B cell (primary cell): ENCODE results near the gene RPF1. TPM values are rescaled to one million over a fixed set of nuclear protein-coding genes. Genes with fewer than 3 reads are reported as not detected.
A peak's percentile ranks its signal among the peaks of the same experiment; 100 is the strongest.

ENCODE experiments used
- ATAC-seq: fragments of 200-7000 bp; cut with Tn5 transposase; one replicate; pipeline ENCODE4 v1.10.0; 2021; ENCODE audit warnings: low read depth, mild to moderate bottlenecking, moderate number of reproducible peaks, moderate library complexity
- CTCF ChIA-PET: fragments of 350-600 bp; sonication (Branson Sonifier 250); formaldehyde crosslinking; loops from one replicate; lab custom pipeline; 2021; ENCODE audit warnings: antibody characterized with exemption, inconsistent platforms; lab: Charles Lee
- POLR2A ChIA-PET: fragments of 350-600 bp; sonication (Branson Sonifier 250); formaldehyde crosslinking; loops from one replicate; lab custom pipeline; 2021; ENCODE audit warnings: antibody characterized with exemption; lab: Charles Lee
- DNase-seq: peaks from one replicate; pipeline ENCODE4 v3.0.0; 2013
- H2AFZ ChIP-seq: 2 replicates; pipeline ENCODE4 v1.6.1; 2012; ENCODE audit warnings: mild to moderate bottlenecking, low read depth, low read length; ENCODE audit not compliant: insufficient read depth, poor library complexity, severe bottlenecking
- H3K27ac ChIP-seq, 2 donors: 1 replicate in 1 of 2; 2 replicates in 1 of 2; pipeline ENCODE4 v1.5.1; 2012 to 2013; ENCODE audit warnings: low read length in 2 of 2, mild to moderate bottlenecking in 2 of 2, moderate library complexity in 1 of 2
- H3K27me3 ChIP-seq, 4 experiments: fragments of 200-600 bp in 1 of 4; sonication (generic) in 1 of 4; replicated peaks in 1 of 4; 1 replicate in 2 of 4; 2 replicates in 2 of 4; pipeline versions ENCODE4 v1.6.1 to v1.7.0; 2013 to 2016; ENCODE audit warnings: low read length in 3 of 4, mild to moderate bottlenecking in 2 of 4, mixed read lengths in 1 of 4, moderate library complexity in 1 of 4; ENCODE audit not compliant: insufficient read depth in 4 of 4, control insufficient read depth in 3 of 4; ENCODE audit errors: control extremely low read depth in 1 of 4
- H3K36me3 ChIP-seq, 2 experiments: replicated peaks in 1 of 2; 1 replicate in 1 of 2; 2 replicates in 1 of 2; pipeline versions ENCODE4 v1.6.1 to v1.7.1; 2013; ENCODE audit warnings: low read length in 1 of 2; ENCODE audit not compliant: insufficient read depth in 2 of 2, control insufficient read depth in 1 of 2; ENCODE audit errors: control extremely low read depth in 1 of 2, extremely low read depth in 1 of 2
- H3K4me1 ChIP-seq, 2 donors: fragments of 200-600 bp in 1 of 2; sonication (generic) in 1 of 2; 1 replicate in 1 of 2; 2 replicates in 1 of 2; pipeline versions ENCODE4 v1.5.1 to v1.6.1; 2013 to 2017; ENCODE audit warnings: low read length in 2 of 2; ENCODE audit not compliant: control insufficient read depth in 2 of 2, insufficient read depth in 2 of 2
- H3K4me2 ChIP-seq: replicated peaks from 2 replicates; pipeline ENCODE3; 2012; ENCODE audit warnings: mild to moderate bottlenecking, low read depth, low read length; ENCODE audit not compliant: poor library complexity, severe bottlenecking
- H3K4me3 ChIP-seq, 5 experiments: fragments of 200-600 bp in 1 of 5; sonication (generic) in 1 of 5; 1 replicate in 3 of 5; 2 replicates in 2 of 5; pipeline versions ENCODE4 v1.5.1 to v1.7.0; 2011 to 2016; ENCODE audit warnings: low read length in 4 of 5, mild to moderate bottlenecking in 4 of 5, low read depth in 2 of 5, control low read depth in 1 of 5, moderate library complexity in 1 of 5; ENCODE audit not compliant: insufficient read depth in 1 of 5; ENCODE audit errors: control extremely low read depth in 1 of 5, extremely low read depth in 1 of 5
- H3K79me2 ChIP-seq: fragments of 200-600 bp; sonication (generic); one replicate; pipeline ENCODE4 v1.6.0; 2016; ENCODE audit warnings: low read length; ENCODE audit not compliant: control insufficient read depth, insufficient read depth
- H3K9ac ChIP-seq: fragments of 200-600 bp; sonication (generic); 2 replicates; pipeline ENCODE4 v1.6.1; 2017; ENCODE audit warnings: mild to moderate bottlenecking, low read length, moderate library complexity
- H3K9me3 ChIP-seq, 3 donors: one replicate each; pipeline versions ENCODE4 v1.6.1 to v1.7.1; 2013; ENCODE audit warnings: low read length in 2 of 3; ENCODE audit not compliant: control insufficient read depth in 2 of 3, insufficient read depth in 1 of 3; ENCODE audit errors: control extremely low read depth in 1 of 3
- H4K20me1 ChIP-seq: 2 replicates; pipeline ENCODE4 v1.6.0; 2012; ENCODE audit warnings: mild to moderate bottlenecking, low read length; ENCODE audit not compliant: insufficient read depth, control insufficient read depth, poor library complexity, severe bottlenecking
- H3K27ac Mint-ChIP-seq: one replicate; pipeline ENCODE4 v1.8.0; 2021; ENCODE audit warnings: mixed read lengths
- H3K27me3 Mint-ChIP-seq: one replicate; pipeline ENCODE4 v1.8.0; 2021; ENCODE audit warnings: mixed read lengths
- H3K4me1 Mint-ChIP-seq: one replicate; pipeline ENCODE4 v1.8.0; 2021; ENCODE audit warnings: mixed read lengths
- H3K4me3 Mint-ChIP-seq: one replicate; pipeline ENCODE4 v1.8.0; 2021; ENCODE audit warnings: mixed read lengths
- H3K9me3 Mint-ChIP-seq: one replicate; pipeline ENCODE4 v1.8.0; 2022; ENCODE audit warnings: mixed read lengths; ENCODE audit not compliant: insufficient read depth
- EZH2 ChIP-seq: IDR thresholded peaks from 2 replicates; pipeline ENCODE4 v1.6.1; 2012; ENCODE audit warnings: borderline replicate concordance, low read depth, mild to moderate bottlenecking, moderate library complexity, low read length; ENCODE audit not compliant: insufficient read depth, poor library complexity, severe bottlenecking
- WGBS: methylation state at CpG from one replicate; pipeline ENCODE4 v1.1.5; 2013; ENCODE audit warnings: missing lambda C conversion rate; ENCODE audit not compliant: insufficient coverage; 5-methylcytosine and 5-hydroxymethylcytosine counted together
- intact Hi-C: fragments of 100-400 bp; cut with micrococcal nuclease; formaldehyde crosslinking; loops from one replicate; pipeline ENCODE4 v1.10.0; 2022
- polyA plus RNA-seq: library from polyadenylated mRNA; depleted of rRNA; stranded (reverse); fragments of >200 nt; gene quantifications from 2 replicates; pipeline ENCODE4 v1.2.3, GENCODE V29; 2012
- total RNA-seq, 2 donors: library from RNA; stranded (reverse); fragments of 120-200 nt in 1 of 2; gene quantifications; 1 replicate in 1 of 2; 2 replicates in 1 of 2; pipeline versions ENCODE4 v1.2.3 to v1.2.4, GENCODE V29; 2013 to 2022
- TF ChIP-seq, protein P1 (sequence below): fragments of 200-600 bp; IDR thresholded peaks from one replicate; pipeline ENCODE4 v1.8.0; 2022; ENCODE audit warnings: antibody characterized with exemption, mild to moderate bottlenecking

RPF1 gene
- total and polyA plus RNA-seq, 2 donors (not counting 1 experiment from before 2014, with no cell fraction given), result 15.5 to 38.8 TPM

DNA sequence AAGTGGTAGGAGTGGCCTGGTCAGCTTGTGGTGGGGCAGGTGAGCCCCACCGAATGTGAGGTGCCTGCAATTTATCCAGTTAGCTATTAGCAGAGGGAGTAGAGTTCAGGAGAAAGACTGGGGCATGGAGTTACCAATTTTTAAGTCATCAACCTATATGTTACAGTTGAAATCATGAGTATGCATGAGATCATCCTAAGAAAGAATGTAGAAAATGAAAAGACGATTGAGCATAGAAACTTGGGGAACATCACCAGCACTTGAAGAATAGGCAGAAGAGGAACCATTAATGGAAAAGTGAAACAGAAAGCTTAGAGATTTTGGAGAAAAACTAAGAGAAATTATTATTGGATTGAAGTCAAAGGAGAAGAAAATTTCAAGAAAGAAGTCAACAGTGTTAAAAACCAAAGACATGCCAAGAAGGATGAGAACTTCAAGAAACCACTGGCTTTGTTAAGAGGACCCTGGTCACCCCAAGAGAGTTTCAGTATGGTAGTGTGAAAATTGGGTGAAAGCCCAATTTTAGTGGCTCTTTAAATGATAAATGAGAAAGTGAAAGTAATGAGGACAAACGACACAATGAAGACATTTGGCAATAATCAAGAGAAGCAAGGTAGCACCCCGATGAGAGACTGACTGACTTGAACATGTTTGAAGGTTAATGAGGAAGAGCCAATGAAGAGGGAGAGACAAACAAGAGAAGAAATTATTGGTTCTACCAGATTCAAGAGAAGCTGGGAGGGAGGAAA is 44.1 kb upstream of the RPF1 start:
- Histone ChIP-seq H3K9me3 (no peaks in the 10 kb centered on the region), H3K79me2 (no peaks in the 10 kb centered on the region), H3K4me2 (peak overlapping the region; percentile 62), H3K4me1 (peaks cover 40 to 43% of the 10 kb centered on the region in 2 donors), H2AFZ (peak overlapping the region; percentile 84), H3K36me3 (no peaks in the 10 kb centered on the region), H3K9ac (peak overlapping the region; percentile 29), H4K20me1 (no peaks in the 10 kb centered on the region), H3K27ac (peak overlapping the region; percentile 41 to 67), H3K4me3 (peak overlapping the region in 1 of 5 experiments; percentile 52), H3K27me3 (no peaks in the 10 kb centered on the region)
- ChIA-PET POLR2A (interaction anchor here (1.0 to 2.5 kb wide), 2 partner anchors 71 to 139 kb away, joined by 3 to 8 read pairs; partner anchors contain the start of genes CTBS, GNG5 and SPATA1), CTCF (interaction anchor here (0.6 to 11.8 kb wide), 18 partner anchors 44 to 510 kb away, joined by 3 to 285 read pairs (median 4); partner anchors contain the start of genes PRKACB and SAMD13)
- TF ChIP-seq EZH2, result no peak
- TF ChIP-seq, protein P1, sequence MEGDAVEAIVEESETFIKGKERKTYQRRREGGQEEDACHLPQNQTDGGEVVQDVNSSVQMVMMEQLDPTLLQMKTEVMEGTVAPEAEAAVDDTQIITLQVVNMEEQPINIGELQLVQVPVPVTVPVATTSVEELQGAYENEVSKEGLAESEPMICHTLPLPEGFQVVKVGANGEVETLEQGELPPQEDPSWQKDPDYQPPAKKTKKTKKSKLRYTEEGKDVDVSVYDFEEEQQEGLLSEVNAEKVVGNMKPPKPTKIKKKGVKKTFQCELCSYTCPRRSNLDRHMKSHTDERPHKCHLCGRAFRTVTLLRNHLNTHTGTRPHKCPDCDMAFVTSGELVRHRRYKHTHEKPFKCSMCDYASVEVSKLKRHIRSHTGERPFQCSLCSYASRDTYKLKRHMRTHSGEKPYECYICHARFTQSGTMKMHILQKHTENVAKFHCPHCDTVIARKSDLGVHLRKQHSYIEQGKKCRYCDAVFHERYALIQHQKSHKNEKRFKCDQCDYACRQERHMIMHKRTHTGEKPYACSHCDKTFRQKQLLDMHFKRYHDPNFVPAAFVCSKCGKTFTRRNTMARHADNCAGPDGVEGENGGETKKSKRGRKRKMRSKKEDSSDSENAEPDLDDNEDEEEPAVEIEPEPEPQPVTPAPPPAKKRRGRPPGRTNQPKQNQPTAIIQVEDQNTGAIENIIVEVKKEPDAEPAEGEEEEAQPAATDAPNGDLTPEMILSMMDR, result no peak
- no peaks in the 10 kb centered on the region for H3K27me3 Mint-ChIP-seq
- peaks cover 9% of the 10 kb centered on the region for H3K4me1 Mint-ChIP-seq
- DNase-seq, result peak; percentile 36
- no peaks in the 10 kb centered on the region for H3K9me3 Mint-ChIP-seq
- no peak overlapping the region for H3K27ac Mint-ChIP-seq
- no peak overlapping the region for H3K4me3 Mint-ChIP-seq
- no peak for ATAC-seq
- WGBS, result 11% methylated on average over 2 of the region's 4 CpGs
- intact Hi-C loops, result loop anchor here (1.0 to 10.0 kb wide), 5 partner anchors 186 to 530 kb away; no protein-coding TSS in a partner anchor
